ENCODE measurements around the gene CAPN2. TPM values are rescaled to one million over a fixed set of nuclear protein-coding genes. Genes with fewer than 3 reads are reported as not detected.

The CAPN2 gene
- total RNA-seq, 1 donor: 340 TPM

DNA sequence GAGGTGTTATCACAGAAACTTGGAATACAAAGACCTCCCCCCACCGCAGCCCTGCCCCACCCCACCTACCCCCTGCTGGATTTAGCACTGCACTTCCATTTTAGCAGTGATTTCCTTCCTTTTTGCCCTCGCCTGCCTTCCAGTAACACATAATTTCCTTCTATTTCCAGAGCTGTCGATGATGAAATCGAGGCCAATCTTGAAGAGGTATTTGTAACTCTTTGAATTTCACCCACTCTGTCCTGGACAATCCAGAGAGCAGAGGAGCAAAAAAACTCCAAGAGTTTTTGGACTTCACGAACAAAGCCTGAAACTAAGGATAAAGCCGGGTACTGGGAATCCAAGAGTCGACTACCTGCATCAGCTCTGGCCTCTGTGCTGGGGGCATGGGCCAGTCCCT, 49.1 kb downstream of the CAPN2 start:
- Histone ChIP-seq H2AFZ (ENCODE audit: low read length) (no peak overlapping the region), H3K27ac (ENCODE audit: low read depth, low read length) (no peak overlapping the region), H3K27me3 (ENCODE audit: insufficient read depth, low read length) (no peaks in the 10 kb centered on the region), H3K4me2 (ENCODE audit: insufficient read depth, low read length) (no peak overlapping the region), H4K20me1 (ENCODE audit: insufficient read depth, low read length) (peaks cover 3% of the 10 kb centered on the region), H3K4me1 (ENCODE audit: insufficient read depth, low read length) (no peaks in the 10 kb centered on the region), H3K79me2 (ENCODE audit: insufficient read depth, low read length) (peaks cover 17% of the 10 kb centered on the region), H3K9me3 (ENCODE audit: low read depth, low read length) (no peaks in the 10 kb centered on the region), H3K4me3 (ENCODE audit: insufficient read depth, low read length) (no peak overlapping the region), H3K36me3 (ENCODE audit: insufficient read depth, low read length) (peaks cover 90% of the 10 kb centered on the region)
- TF ChIP-seq, protein P1, sequence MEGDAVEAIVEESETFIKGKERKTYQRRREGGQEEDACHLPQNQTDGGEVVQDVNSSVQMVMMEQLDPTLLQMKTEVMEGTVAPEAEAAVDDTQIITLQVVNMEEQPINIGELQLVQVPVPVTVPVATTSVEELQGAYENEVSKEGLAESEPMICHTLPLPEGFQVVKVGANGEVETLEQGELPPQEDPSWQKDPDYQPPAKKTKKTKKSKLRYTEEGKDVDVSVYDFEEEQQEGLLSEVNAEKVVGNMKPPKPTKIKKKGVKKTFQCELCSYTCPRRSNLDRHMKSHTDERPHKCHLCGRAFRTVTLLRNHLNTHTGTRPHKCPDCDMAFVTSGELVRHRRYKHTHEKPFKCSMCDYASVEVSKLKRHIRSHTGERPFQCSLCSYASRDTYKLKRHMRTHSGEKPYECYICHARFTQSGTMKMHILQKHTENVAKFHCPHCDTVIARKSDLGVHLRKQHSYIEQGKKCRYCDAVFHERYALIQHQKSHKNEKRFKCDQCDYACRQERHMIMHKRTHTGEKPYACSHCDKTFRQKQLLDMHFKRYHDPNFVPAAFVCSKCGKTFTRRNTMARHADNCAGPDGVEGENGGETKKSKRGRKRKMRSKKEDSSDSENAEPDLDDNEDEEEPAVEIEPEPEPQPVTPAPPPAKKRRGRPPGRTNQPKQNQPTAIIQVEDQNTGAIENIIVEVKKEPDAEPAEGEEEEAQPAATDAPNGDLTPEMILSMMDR (IDR thresholded peaks at IDR 0.05; ENCODE audit: extremely low read depth, low read depth, low read length): no peak
- no peak for DNase-seq (ENCODE audit: insufficient read length, low spot score, missing footprints)

DNA sequence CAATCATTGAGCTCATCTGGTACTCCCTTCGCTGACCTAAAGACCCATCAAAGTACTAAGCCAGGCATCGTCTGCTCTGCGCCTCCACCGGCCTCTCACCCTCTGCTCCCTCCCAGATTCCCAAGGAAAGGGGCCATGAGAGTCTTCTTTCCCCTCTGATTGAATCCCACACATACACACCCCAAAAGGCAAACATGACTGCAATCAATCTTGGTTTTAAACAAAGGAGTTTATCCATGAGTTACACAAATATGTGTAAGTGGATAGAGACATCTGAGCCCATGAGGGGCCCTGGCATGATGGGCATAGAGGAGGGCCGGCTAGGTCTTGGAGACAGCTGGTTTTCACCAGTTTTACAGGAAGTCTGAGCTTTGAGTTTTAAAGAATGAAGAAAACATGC, 50.9 kb downstream of the CAPN2 start:
- H2AFZ ChIP-seq (ENCODE audit: low read length): no peak overlapping the region
- peaks cover 3% of the 10 kb centered on the region for H4K20me1 ChIP-seq (ENCODE audit: insufficient read depth, low read length)
- peak; percentile 49 for DNase-seq (ENCODE audit: insufficient read length, low spot score, missing footprints)
- TF ChIP-seq, protein P1 (IDR thresholded peaks at IDR 0.05; ENCODE audit: extremely low read depth, low read depth, low read length): no peak
- H3K4me1 ChIP-seq (ENCODE audit: insufficient read depth, low read length): no peaks in the 10 kb centered on the region
- no peak overlapping the region for H3K4me3 ChIP-seq (ENCODE audit: insufficient read depth, low read length)
- H3K27me3 ChIP-seq (ENCODE audit: insufficient read depth, low read length): no peaks in the 10 kb centered on the region
- H3K79me2 ChIP-seq (ENCODE audit: insufficient read depth, low read length): peaks cover 17% of the 10 kb centered on the region
- H3K4me2 ChIP-seq (ENCODE audit: insufficient read depth, low read length): no peak overlapping the region
- no peak overlapping the region for H3K27ac ChIP-seq (ENCODE audit: low read depth, low read length)
- H3K9me3 ChIP-seq (ENCODE audit: low read depth, low read length): no peaks in the 10 kb centered on the region
- H3K36me3 ChIP-seq (ENCODE audit: insufficient read depth, low read length): peaks cover 79% of the 10 kb centered on the region

DNA sequence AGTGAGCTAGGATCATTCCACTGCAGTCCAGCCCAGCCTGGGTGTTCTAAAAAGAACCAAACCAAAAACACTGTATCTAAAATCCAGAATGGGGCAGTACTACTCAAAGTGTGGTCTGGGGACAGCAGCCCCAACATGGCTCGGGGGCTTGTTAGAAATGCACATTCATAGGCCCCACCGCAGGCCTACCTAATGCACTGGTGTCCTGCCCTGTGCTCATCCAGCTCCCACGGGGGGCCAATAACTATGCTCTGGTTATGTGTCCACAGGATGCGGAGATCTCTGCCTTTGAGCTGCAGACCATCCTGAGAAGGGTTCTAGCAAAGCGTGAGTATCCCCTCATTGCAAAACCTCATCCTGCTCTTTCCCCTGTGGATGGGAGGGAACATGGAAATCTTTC, 51.5 kb downstream of the CAPN2 start:
- Histone ChIP-seq H3K4me3 (ENCODE audit: insufficient read depth, low read length) (no peak overlapping the region), H4K20me1 (ENCODE audit: insufficient read depth, low read length) (peaks cover 3% of the 10 kb centered on the region), H3K4me2 (ENCODE audit: insufficient read depth, low read length) (no peak overlapping the region), H3K79me2 (ENCODE audit: insufficient read depth, low read length) (peaks cover 19% of the 10 kb centered on the region), H3K27ac (ENCODE audit: low read depth, low read length) (no peak overlapping the region), H3K4me1 (ENCODE audit: insufficient read depth, low read length) (no peaks in the 10 kb centered on the region), H3K36me3 (ENCODE audit: insufficient read depth, low read length) (peaks cover 75% of the 10 kb centered on the region), H2AFZ (ENCODE audit: low read length) (no peak overlapping the region), H3K9me3 (ENCODE audit: low read depth, low read length) (no peaks in the 10 kb centered on the region), H3K27me3 (ENCODE audit: insufficient read depth, low read length) (no peaks in the 10 kb centered on the region)
- TF ChIP-seq, protein P1 (IDR thresholded peaks at IDR 0.05; ENCODE audit: extremely low read depth, low read depth, low read length): no peak
- DNase-seq (ENCODE audit: insufficient read length, low spot score, missing footprints): no peak

DNA sequence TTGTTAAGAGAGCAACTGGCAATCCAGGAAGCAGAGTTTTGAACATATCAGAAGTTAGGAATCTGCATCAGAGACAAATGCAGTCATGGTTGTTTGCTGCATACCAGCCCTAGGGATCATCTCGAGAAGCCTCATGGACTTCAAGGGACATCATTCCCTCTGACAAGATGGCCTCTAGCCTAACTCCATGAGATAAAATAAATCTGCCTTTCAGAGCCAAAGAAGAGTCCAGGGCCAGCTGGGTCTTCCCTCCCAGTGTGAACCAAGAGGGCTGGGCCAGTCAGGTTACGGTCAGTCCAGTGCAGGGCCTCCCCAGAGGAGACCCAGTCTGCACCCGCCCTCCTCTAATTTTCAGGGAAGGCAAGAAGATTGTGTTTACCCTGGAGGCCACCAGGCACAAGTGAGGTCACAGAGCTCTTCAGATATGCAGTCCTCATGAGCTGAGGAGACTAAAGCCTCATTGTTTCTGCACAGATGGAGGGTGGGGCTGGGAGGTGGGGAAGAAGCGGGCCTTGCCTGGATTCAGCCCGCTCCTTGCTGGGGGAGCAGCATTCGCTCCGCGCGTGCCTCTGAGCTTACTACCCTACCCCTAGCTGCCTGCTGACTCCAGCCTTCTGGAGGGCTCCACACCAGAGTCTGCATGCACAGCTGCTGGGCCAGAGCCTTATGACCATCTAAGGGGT, 52.8 kb downstream of the CAPN2 start:
- Histone ChIP-seq H3K4me2 (ENCODE audit: insufficient read depth, low read length) (no peak overlapping the region), H3K9me3 (ENCODE audit: low read depth, low read length) (no peaks in the 10 kb centered on the region), H3K36me3 (ENCODE audit: insufficient read depth, low read length) (peaks cover 74% of the 10 kb centered on the region), H3K27me3 (ENCODE audit: insufficient read depth, low read length) (no peaks in the 10 kb centered on the region), H4K20me1 (ENCODE audit: insufficient read depth, low read length) (no peaks in the 10 kb centered on the region), H3K27ac (ENCODE audit: low read depth, low read length) (no peak overlapping the region), H3K4me3 (ENCODE audit: insufficient read depth, low read length) (no peak overlapping the region), H3K4me1 (ENCODE audit: insufficient read depth, low read length) (no peaks in the 10 kb centered on the region), H2AFZ (ENCODE audit: low read length) (no peak overlapping the region), H3K79me2 (ENCODE audit: insufficient read depth, low read length) (peaks cover 16% of the 10 kb centered on the region)
- TF ChIP-seq, protein P1 (IDR thresholded peaks at IDR 0.05; ENCODE audit: extremely low read depth, low read depth, low read length): no peak
- peak; percentile 61 for DNase-seq (ENCODE audit: insufficient read length, low spot score, missing footprints)
